ENCODE measurements around the gene DISP3.

Gene DISP3

DNA sequence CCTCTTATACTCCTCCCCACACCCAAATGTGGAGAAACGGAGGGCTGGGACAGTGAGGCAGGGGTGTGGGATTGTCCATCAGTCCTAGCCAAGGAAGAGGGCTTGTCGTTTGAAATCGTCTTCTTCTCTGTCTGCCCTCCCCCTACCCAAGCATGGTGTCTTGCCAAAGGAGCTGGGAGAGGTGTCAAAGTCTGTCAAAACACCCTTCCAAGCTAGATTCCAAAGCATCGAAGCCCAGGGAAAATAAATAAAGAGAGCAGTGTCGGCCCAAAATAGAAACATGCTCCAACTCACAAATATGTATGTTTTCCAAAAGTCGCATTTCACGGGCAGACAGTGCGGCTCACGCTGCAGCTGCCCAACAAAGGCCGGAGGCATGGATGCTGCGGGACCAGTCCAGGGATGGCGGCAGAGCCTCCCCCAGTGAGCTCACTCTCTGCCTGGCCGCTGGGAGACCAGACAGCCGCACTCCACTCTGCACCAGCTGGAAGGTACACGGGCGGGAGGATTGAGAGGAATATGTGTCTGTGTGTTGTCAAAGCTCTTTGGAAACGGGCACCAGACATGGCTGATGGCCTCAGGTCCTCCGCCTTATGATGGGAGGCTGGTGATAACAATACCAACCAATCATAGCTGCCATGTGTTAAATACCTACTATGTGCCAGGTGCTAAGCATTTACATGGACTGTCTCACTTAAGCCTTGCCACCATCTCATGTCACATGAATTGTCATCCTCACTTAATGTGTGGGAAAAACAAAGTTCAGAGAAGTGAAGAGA, 3.9 kb downstream of the DISP3 start:
- peaks cover 0 to 1% of the 10 kb centered on the region in 2 donors for H3K9me3 ChIP-seq (replicated peaks in 1 of 2; ENCODE audit: control insufficient read depth in 2 of 2, insufficient read depth in 1 of 2, low read depth in 1 of 2, low read length in 2 of 2)
- H2AFZ ChIP-seq (ENCODE audit: low read length), result no peak overlapping the region
- no peak overlapping the region for H4K91ac ChIP-seq (ENCODE audit: low read depth, low read length, poor library complexity)
- no peak overlapping the region for H2BK120ac ChIP-seq (ENCODE audit: low read depth, low read length)
- no peak overlapping the region for H3K4ac ChIP-seq (ENCODE audit: low read length)
- H4K8ac ChIP-seq (ENCODE audit: low read depth, low read length), result no peak overlapping the region
- no peak overlapping the region for H2BK12ac ChIP-seq (ENCODE audit: low read length)
- no peak overlapping the region for H3K4me2 ChIP-seq (ENCODE audit: insufficient read depth, low read length, poor library complexity, severe bottlenecking)
- H3K36me3 ChIP-seq (replicated peaks in 1 of 2; ENCODE audit: control insufficient read depth in 2 of 2, insufficient read depth in 2 of 2, low read length in 2 of 2), result no peaks in the 10 kb centered on the region
- H3K27me3 ChIP-seq (ENCODE audit: control insufficient read depth in 3 of 3, insufficient read depth in 3 of 3, low read depth in 1 of 3, low read length in 3 of 3), result peaks cover 0 to 14% (median 5%) of the 10 kb centered on the region in 3 experiments
- H2AK5ac ChIP-seq (ENCODE audit: low read depth, low read length), result no peak overlapping the region
- no peak overlapping the region for H3K23ac ChIP-seq (ENCODE audit: low read depth, low read length, poor library complexity)
- DNase-seq (ENCODE audit: low spot score), result no peak
- H3K9ac ChIP-seq (ENCODE audit: low read depth, low read length, poor library complexity), result no peak overlapping the region
- H2BK15ac ChIP-seq (ENCODE audit: low read length), result no peak overlapping the region
- peaks cover 0 to 19% of the 10 kb centered on the region in 2 donors for H3K4me1 ChIP-seq (ENCODE audit: control insufficient read depth in 2 of 2, insufficient read depth in 1 of 2, low read depth in 1 of 2, low read length in 2 of 2)
- H3K79me1 ChIP-seq (ENCODE audit: low read depth, low read length), result no peaks in the 10 kb centered on the region
- no peak overlapping the region for H3K14ac ChIP-seq (ENCODE audit: low read length)
- H2BK5ac ChIP-seq (ENCODE audit: low read length), result no peak overlapping the region
- no peak overlapping the region for H3K18ac ChIP-seq (ENCODE audit: low read length)
- H3K27ac ChIP-seq (replicated peaks; ENCODE audit: low read length), result no peak overlapping the region
- WGBS, 2 donors (ENCODE audit: extremely low coverage in 2 of 2, insufficient read length in 2 of 2, insufficient replicate concordance in 1 of 2), result no CpG with 5 or more reads among the region's 18 CpGs
- H3K4me3 ChIP-seq (ENCODE audit: low read length in 2 of 2), result no peak overlapping the region

DNA sequence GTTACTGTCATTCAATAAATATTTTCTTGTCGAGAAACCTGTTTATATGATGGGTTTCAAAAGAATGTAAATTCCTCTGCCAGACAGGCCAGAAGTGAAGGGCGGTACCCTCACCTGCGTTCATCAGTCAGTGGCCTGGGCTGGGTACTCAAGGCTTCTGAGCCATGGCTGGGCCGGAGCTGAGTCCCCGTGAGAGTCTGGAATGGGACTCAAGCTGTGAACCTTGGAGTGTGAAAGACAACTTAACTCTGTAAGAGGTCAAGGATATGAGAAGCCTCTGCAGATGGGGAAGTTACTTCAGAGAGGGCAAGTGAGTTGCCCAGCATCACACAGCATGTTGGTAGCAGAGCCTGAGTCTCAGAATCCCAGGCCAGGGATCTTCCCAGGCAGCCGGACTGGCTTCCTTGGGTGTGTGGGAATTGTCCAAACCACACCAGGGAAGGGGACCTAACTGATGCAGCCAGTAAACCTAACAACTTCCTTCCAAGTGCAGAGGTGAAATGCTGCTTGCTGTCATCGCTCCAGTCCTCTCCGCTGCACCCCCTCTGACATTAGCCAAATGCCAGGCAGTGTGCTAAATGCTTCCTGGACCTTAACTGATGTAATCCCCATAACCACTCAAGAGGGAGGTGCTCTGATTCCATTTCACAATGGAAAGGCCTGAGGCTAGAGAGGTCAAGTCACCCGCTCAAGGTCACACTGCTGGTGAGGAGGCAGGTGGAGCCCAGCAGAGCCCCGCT, 4.8 kb downstream of the DISP3 start:
- H3K27me3 ChIP-seq (ENCODE audit: control insufficient read depth in 3 of 3, insufficient read depth in 3 of 3, low read depth in 1 of 3, low read length in 3 of 3), result peaks cover 0 to 11% (median 3%) of the 10 kb centered on the region in 3 experiments
- no peak overlapping the region for H3K4me3 ChIP-seq (ENCODE audit: low read length in 2 of 2)
- no peak overlapping the region for H3K23ac ChIP-seq (ENCODE audit: low read depth, low read length, poor library complexity)
- H3K4me2 ChIP-seq (ENCODE audit: insufficient read depth, low read length, poor library complexity, severe bottlenecking), result no peak overlapping the region
- H3K79me1 ChIP-seq (ENCODE audit: low read depth, low read length), result no peaks in the 10 kb centered on the region
- H3K36me3 ChIP-seq (replicated peaks in 1 of 2; ENCODE audit: control insufficient read depth in 2 of 2, insufficient read depth in 2 of 2, low read length in 2 of 2), result no peaks in the 10 kb centered on the region
- no peak overlapping the region for H3K4ac ChIP-seq (ENCODE audit: low read length)
- no peak overlapping the region for H4K8ac ChIP-seq (ENCODE audit: low read depth, low read length)
- peaks cover 0 to 19% of the 10 kb centered on the region in 2 donors for H3K4me1 ChIP-seq (ENCODE audit: control insufficient read depth in 2 of 2, insufficient read depth in 1 of 2, low read depth in 1 of 2, low read length in 2 of 2)
- WGBS, 2 donors (ENCODE audit: extremely low coverage in 2 of 2, insufficient read length in 2 of 2, insufficient replicate concordance in 1 of 2), result no CpG with 5 or more reads among the region's 10 CpGs
- no peak for DNase-seq (ENCODE audit: low spot score)
- no peak overlapping the region for H3K9ac ChIP-seq (ENCODE audit: low read depth, low read length, poor library complexity)
- no peak overlapping the region for H2AK5ac ChIP-seq (ENCODE audit: low read depth, low read length)
- no peak overlapping the region for H2BK15ac ChIP-seq (ENCODE audit: low read length)
- peaks cover 0 to 1% of the 10 kb centered on the region in 2 donors for H3K9me3 ChIP-seq (replicated peaks in 1 of 2; ENCODE audit: control insufficient read depth in 2 of 2, insufficient read depth in 1 of 2, low read depth in 1 of 2, low read length in 2 of 2)
- no peak overlapping the region for H3K18ac ChIP-seq (ENCODE audit: low read length)
- no peak overlapping the region for H2BK12ac ChIP-seq (ENCODE audit: low read length)
- no peak overlapping the region for H2BK5ac ChIP-seq (ENCODE audit: low read length)
- no peak overlapping the region for H2AFZ ChIP-seq (ENCODE audit: low read length)
- no peak overlapping the region for H2BK120ac ChIP-seq (ENCODE audit: low read depth, low read length)
- peak overlapping the region; percentile 67 for H3K14ac ChIP-seq (ENCODE audit: low read length)
- no peak overlapping the region for H4K91ac ChIP-seq (ENCODE audit: low read depth, low read length, poor library complexity)
- H3K27ac ChIP-seq (replicated peaks; ENCODE audit: low read length), result no peak overlapping the region

DNA sequence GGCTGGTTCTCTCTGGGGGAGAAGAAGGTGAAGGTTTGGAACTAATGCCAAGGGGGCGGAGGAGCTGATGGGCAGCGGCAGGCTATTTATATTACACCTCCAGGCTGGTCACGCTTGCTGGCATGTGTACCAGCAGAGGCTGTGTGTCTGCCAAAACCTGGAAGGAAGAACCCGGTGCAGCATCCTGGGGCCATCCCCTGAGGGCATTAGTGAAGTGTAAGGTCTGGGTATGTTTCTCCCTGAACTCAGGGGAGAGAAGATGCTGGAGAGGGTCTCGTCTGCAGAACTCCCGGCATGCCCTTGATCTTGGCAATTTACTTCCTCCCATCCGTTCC, 5.3 kb downstream of the DISP3 start:
- H3K9ac ChIP-seq (ENCODE audit: low read depth, low read length, poor library complexity), result no peak overlapping the region
- no peak overlapping the region for H2BK15ac ChIP-seq (ENCODE audit: low read length)
- no peaks in the 10 kb centered on the region for H3K36me3 ChIP-seq (replicated peaks in 1 of 2; ENCODE audit: control insufficient read depth in 2 of 2, insufficient read depth in 2 of 2, low read length in 2 of 2)
- DNase-seq (ENCODE audit: low spot score), result no peak
- H2BK5ac ChIP-seq (ENCODE audit: low read length), result no peak overlapping the region
- H3K27me3 ChIP-seq (ENCODE audit: control insufficient read depth in 3 of 3, insufficient read depth in 3 of 3, low read depth in 1 of 3, low read length in 3 of 3), result peaks cover 0 to 11% (median 3%) of the 10 kb centered on the region in 3 experiments
- WGBS, 2 donors (ENCODE audit: extremely low coverage in 2 of 2, insufficient read length in 2 of 2, insufficient replicate concordance in 1 of 2), result no CpG with 5 or more reads among the region's 7 CpGs
- H4K8ac ChIP-seq (ENCODE audit: low read depth, low read length), result no peak overlapping the region
- H3K23ac ChIP-seq (ENCODE audit: low read depth, low read length, poor library complexity), result no peak overlapping the region
- H2AFZ ChIP-seq (ENCODE audit: low read length), result no peak overlapping the region
- H2AK5ac ChIP-seq (ENCODE audit: low read depth, low read length), result no peak overlapping the region
- no peak overlapping the region for H4K91ac ChIP-seq (ENCODE audit: low read depth, low read length, poor library complexity)
- H3K14ac ChIP-seq (ENCODE audit: low read length), result no peak overlapping the region
- H3K79me1 ChIP-seq (ENCODE audit: low read depth, low read length), result no peaks in the 10 kb centered on the region
- no peak overlapping the region for H2BK12ac ChIP-seq (ENCODE audit: low read length)
- H3K18ac ChIP-seq (ENCODE audit: low read length), result no peak overlapping the region
- H3K9me3 ChIP-seq (replicated peaks in 1 of 2; ENCODE audit: control insufficient read depth in 2 of 2, insufficient read depth in 1 of 2, low read depth in 1 of 2, low read length in 2 of 2), result peaks cover 0 to 1% of the 10 kb centered on the region in 2 donors
- H3K4me2 ChIP-seq (ENCODE audit: insufficient read depth, low read length, poor library complexity, severe bottlenecking), result no peak overlapping the region
- no peak overlapping the region for H3K27ac ChIP-seq (replicated peaks; ENCODE audit: low read length)
- no peak overlapping the region for H2BK120ac ChIP-seq (ENCODE audit: low read depth, low read length)
- H3K4me1 ChIP-seq (ENCODE audit: control insufficient read depth in 2 of 2, insufficient read depth in 1 of 2, low read depth in 1 of 2, low read length in 2 of 2), result peaks cover 0 to 19% of the 10 kb centered on the region in 2 donors
- H3K4ac ChIP-seq (ENCODE audit: low read length), result no peak overlapping the region
- no peak overlapping the region for H3K4me3 ChIP-seq (ENCODE audit: low read length in 2 of 2)

DNA sequence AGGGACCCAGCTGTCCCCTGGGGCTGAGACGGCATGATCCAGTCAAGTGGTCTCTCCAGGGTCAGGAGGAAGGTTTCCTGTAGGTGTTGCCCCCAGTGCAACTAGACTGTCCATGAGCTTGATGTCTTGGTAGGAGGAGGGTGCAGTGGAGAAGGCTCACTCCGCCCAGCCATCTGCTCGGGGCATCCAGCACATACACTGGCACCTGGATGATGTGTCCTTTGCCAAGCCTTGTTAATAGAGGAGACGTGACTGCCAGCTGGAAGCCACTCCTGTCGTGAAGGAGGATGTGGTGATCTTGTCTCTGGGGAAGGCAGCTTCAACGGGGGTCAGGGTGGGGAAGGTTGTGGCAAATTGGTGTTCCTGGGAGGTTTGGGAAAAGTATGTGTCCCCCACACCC, 6.2 kb downstream of the DISP3 start:
- H3K27me3 ChIP-seq (ENCODE audit: control insufficient read depth in 3 of 3, insufficient read depth in 3 of 3, low read depth in 1 of 3, low read length in 3 of 3), result peaks cover 0 to 6% (median 2%) of the 10 kb centered on the region in 3 experiments
- H2BK12ac ChIP-seq (ENCODE audit: low read length), result no peak overlapping the region
- peaks cover 0 to 1% of the 10 kb centered on the region in 2 donors for H3K9me3 ChIP-seq (replicated peaks in 1 of 2; ENCODE audit: control insufficient read depth in 2 of 2, insufficient read depth in 1 of 2, low read depth in 1 of 2, low read length in 2 of 2)
- no peak overlapping the region for H3K9ac ChIP-seq (ENCODE audit: low read depth, low read length, poor library complexity)
- no peak overlapping the region for H3K18ac ChIP-seq (ENCODE audit: low read length)
- no peak overlapping the region for H2BK120ac ChIP-seq (ENCODE audit: low read depth, low read length)
- no CpG with 5 or more reads among the region's 6 CpGs for WGBS, 2 donors (ENCODE audit: extremely low coverage in 2 of 2, insufficient read length in 2 of 2, insufficient replicate concordance in 1 of 2)
- peaks cover 0 to 17% of the 10 kb centered on the region in 2 donors for H3K4me1 ChIP-seq (ENCODE audit: control insufficient read depth in 2 of 2, insufficient read depth in 1 of 2, low read depth in 1 of 2, low read length in 2 of 2)
- no peak for DNase-seq (ENCODE audit: low spot score)
- H3K14ac ChIP-seq (ENCODE audit: low read length), result no peak overlapping the region
- H3K36me3 ChIP-seq (replicated peaks in 1 of 2; ENCODE audit: control insufficient read depth in 2 of 2, insufficient read depth in 2 of 2, low read length in 2 of 2), result no peaks in the 10 kb centered on the region
- no peak overlapping the region for H4K91ac ChIP-seq (ENCODE audit: low read depth, low read length, poor library complexity)
- H2AK5ac ChIP-seq (ENCODE audit: low read depth, low read length), result no peak overlapping the region
- H3K27ac ChIP-seq (replicated peaks; ENCODE audit: low read length), result no peak overlapping the region
- H3K79me1 ChIP-seq (ENCODE audit: low read depth, low read length), result no peaks in the 10 kb centered on the region
- H2BK5ac ChIP-seq (ENCODE audit: low read length), result no peak overlapping the region
- no peak overlapping the region for H4K8ac ChIP-seq (ENCODE audit: low read depth, low read length)
- no peak overlapping the region for H3K4ac ChIP-seq (ENCODE audit: low read length)
- H3K4me3 ChIP-seq (ENCODE audit: low read length in 2 of 2), result peak overlapping the region in 1 of 2 donors; percentile 35
- H2BK15ac ChIP-seq (ENCODE audit: low read length), result no peak overlapping the region
- no peak overlapping the region for H3K23ac ChIP-seq (ENCODE audit: low read depth, low read length, poor library complexity)
- H2AFZ ChIP-seq (ENCODE audit: low read length), result no peak overlapping the region
- no peak overlapping the region for H3K4me2 ChIP-seq (ENCODE audit: insufficient read depth, low read length, poor library complexity, severe bottlenecking)
